ENCODE measurements around the gene RAD54L. TPM values are rescaled to one million over a fixed set of nuclear protein-coding genes. Genes with fewer than 3 reads are reported as not detected.

The RAD54L gene
- total and polyA plus RNA-seq, 10 of the 15 experiments (the other 5 are each of a cell fraction or from before 2014, with no cell fraction given), result 12.9 to 54.2 (median 23.6) TPM

GRCh38 chr1:46220808-46221207 is 26.8 kb upstream of the RAD54L start:
- no peak overlapping the region for H3K9ac ChIP-seq (ENCODE audit: control insufficient read depth, insufficient read depth, low read length)
- intact Hi-C loops (cut with micrococcal nuclease; ENCODE audit: unreplicated experiment), result no loop called here
- FAIRE-seq (no peak), DNase-seq (ENCODE audit: low read depth, low spot score) (no peak), ATAC-seq (no peak; the same call in 2 of the 3 replicates)
- H2AFZ ChIP-seq (ENCODE audit: control insufficient read depth, low read depth, low read length), result no peak overlapping the region
- ChIA-PET RAD21 (ENCODE audit: unreplicated experiment) (interaction anchor here (0.8 kb wide), 1 partner anchor 11 kb away, joined by 4 read pairs; no protein-coding TSS in a partner anchor), SMC1A (ENCODE audit: uncharacterized antibody, unreplicated experiment) (interaction anchor here (0.6 to 5.9 kb wide), 3 partner anchors 38 to 178 kb away, joined by 3 to 52 read pairs (median 3); no protein-coding TSS in a partner anchor), POLR2A (no interaction called here), CTCF (interaction anchor here (0.6 to 9.7 kb wide), 6 partner anchors 22 to 756 kb away, joined by 3 to 123 read pairs (median 7); partner anchors contain the start of gene POMGNT1)
- H3K36me3 ChIP-seq (ENCODE audit: control insufficient read depth in 2 of 2, insufficient read depth in 2 of 2, low read length in 1 of 2), result no peaks in the 10 kb centered on the region
- BruUV-seq (replicated peaks), result no TSS peak
- no peaks in the 10 kb centered on the region for H3K4me1 ChIP-seq (ENCODE audit: control insufficient read depth, insufficient read depth, low read length)
- H3K27ac ChIP-seq (ENCODE audit: control insufficient read depth, insufficient read depth), result no peak overlapping the region
- 45% methylated on average over 3 of the region's 3 CpGs for WGBS (ENCODE audit: insufficient coverage, insufficient replicate concordance, low lambda C conversion rate, missing lambda C conversion rate)
- no peaks in the 10 kb centered on the region for H3K9me3 ChIP-seq (replicated peaks; ENCODE audit: control insufficient read depth, insufficient read depth, low read length)
- no peaks in the 10 kb centered on the region for H3K79me2 ChIP-seq (ENCODE audit: control insufficient read depth, insufficient read depth, low read length)
- no peak overlapping the region for H3K4me3 ChIP-seq
- H4K20me1 ChIP-seq (ENCODE audit: control insufficient read depth, insufficient read depth), result no peaks in the 10 kb centered on the region
- in situ Hi-C loops (cut with MboI), result no loop called here
- H3K27me3 ChIP-seq (replicated peaks in 1 of 2; ENCODE audit: control insufficient read depth in 2 of 2, insufficient read depth in 2 of 2, low read length in 1 of 2), result no peaks in the 10 kb centered on the region
- no peak overlapping the region for H3K4me2 ChIP-seq (ENCODE audit: control insufficient read depth, insufficient read depth)
- TF ChIP-seq, protein P1, sequence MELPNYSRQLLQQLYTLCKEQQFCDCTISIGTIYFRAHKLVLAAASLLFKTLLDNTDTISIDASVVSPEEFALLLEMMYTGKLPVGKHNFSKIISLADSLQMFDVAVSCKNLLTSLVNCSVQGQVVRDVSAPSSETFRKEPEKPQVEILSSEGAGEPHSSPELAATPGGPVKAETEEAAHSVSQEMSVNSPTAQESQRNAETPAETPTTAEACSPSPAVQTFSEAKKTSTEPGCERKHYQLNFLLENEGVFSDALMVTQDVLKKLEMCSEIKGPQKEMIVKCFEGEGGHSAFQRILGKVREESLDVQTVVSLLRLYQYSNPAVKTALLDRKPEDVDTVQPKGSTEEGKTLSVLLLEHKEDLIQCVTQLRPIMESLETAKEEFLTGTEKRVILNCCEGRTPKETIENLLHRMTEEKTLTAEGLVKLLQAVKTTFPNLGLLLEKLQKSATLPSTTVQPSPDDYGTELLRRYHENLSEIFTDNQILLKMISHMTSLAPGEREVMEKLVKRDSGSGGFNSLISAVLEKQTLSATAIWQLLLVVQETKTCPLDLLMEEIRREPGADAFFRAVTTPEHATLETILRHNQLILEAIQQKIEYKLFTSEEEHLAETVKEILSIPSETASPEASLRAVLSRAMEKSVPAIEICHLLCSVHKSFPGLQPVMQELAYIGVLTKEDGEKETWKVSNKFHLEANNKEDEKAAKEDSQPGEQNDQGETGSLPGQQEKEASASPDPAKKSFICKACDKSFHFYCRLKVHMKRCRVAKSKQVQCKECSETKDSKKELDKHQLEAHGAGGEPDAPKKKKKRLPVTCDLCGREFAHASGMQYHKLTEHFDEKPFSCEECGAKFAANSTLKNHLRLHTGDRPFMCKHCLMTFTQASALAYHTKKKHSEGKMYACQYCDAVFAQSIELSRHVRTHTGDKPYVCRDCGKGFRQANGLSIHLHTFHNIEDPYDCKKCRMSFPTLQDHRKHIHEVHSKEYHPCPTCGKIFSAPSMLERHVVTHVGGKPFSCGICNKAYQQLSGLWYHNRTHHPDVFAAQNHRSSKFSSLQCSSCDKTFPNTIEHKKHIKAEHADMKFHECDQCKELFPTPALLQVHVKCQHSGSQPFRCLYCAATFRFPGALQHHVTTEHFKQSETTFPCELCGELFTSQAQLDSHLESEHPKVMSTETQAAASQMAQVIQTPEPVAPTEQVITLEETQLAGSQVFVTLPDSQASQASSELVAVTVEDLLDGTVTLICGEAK (IDR thresholded peaks at IDR 0.05; ENCODE audit: borderline replicate concordance), result no peak
- TF ChIP-seq GABPA (IDR thresholded peaks at IDR 0.05; ENCODE audit: low read depth), result peak; percentile 59; the same call in 1 of the 2 replicates

Measured in GM12878 (cell line).